H1 (cell line): ENCODE measurements around the gene PRICKLE2. TPM values are rescaled to one million over a fixed set of nuclear protein-coding genes. Genes with fewer than 3 reads are reported as not detected.

Experiments used
- CHD7 ChIP-seq: fragments of 300-600 bp; sonication (generic); IDR thresholded peaks from 2 replicates; pipeline ENCODE4 v1.7.1; 2012; ENCODE audit warnings: low read length, moderate library complexity, mild to moderate bottlenecking, inconsistent platforms; ENCODE audit not compliant: insufficient replicate concordance
- EGR1 ChIP-seq: IDR thresholded peaks from 2 replicates; pipeline ENCODE4 v1.6.1; 2011; ENCODE audit warnings: low read depth, low read length, borderline replicate concordance
- GABPA ChIP-seq: IDR thresholded peaks from 2 replicates; pipeline ENCODE4 v1.6.1; 2011; ENCODE audit warnings: mild to moderate bottlenecking, low read length, moderate library complexity, borderline replicate concordance; ENCODE audit not compliant: insufficient read depth
- TCF12 ChIP-seq: IDR thresholded peaks from 2 replicates; pipeline ENCODE4 v1.6.1; 2011; ENCODE audit warnings: low read depth, mild to moderate bottlenecking, low read length
- polyA plus RNA-seq, 7 experiments: library from polyadenylated mRNA; depleted of rRNA in 3 of 7; stranded (reverse) in 5 of 7; unstranded in 2 of 7; fragments of >200 nt in 5 of 7; fragments of 200-250 nt in 2 of 7; gene quantifications; 1 replicate in 5 of 7; 2 replicates in 1 of 7; 4 replicates in 1 of 7; pipeline versions ENCODE4 v1.2.1 to v1.2.3, GENCODE V29; 2011 to 2013; ENCODE audit warnings: missing spikeins in 2 of 7, mixed read lengths in 2 of 7
- total RNA-seq: library from RNA; stranded (reverse); fragmentation: NEBNext Ultra II Directional; extraction: Animal tissue kit (Norgen Biotek cat#: 25700); gene quantifications from 2 replicates; pipeline ENCODE4 v1.2.1, GENCODE V29; 2021

Gene PRICKLE2
- total and polyA plus RNA-seq, 2 of the 8 experiments (the other 6 are each of a cell fraction or from before 2014, with no cell fraction given): 2.9 to 8.0 TPM

GRCh38 chr3:64105816-64106215 lies 119.5 kb downstream of the PRICKLE2 start (continued):
- TF ChIP-seq CHD7 (no peak), EGR1 (no peak), GABPA (no peak), TCF12 (no peak)
